Retinal pigment epithelial cell (primary cell): ENCODE results near the gene MYL11.

Experiments
- DNase-seq: peaks from one replicate; pipeline ENCODE4 v3.0.0-alpha.2; 2010; ENCODE audit warnings: low read depth
- H3K4me3 ChIP-seq: 2 replicates; pipeline ENCODE4 v1.5.1; 2011; ENCODE audit warnings: mild to moderate bottlenecking, low read length, control low read depth, moderate library complexity
- CTCF ChIP-seq: conservative IDR thresholded peaks from 2 replicates; pipeline ENCODE4 v1.5.1; 2011; ENCODE audit warnings: low read depth, low read length, control low read depth, inconsistent platforms

MYL11 gene

GRCh38 chr16:30409125-30410060, 34.8 kb downstream of the MYL11 start:
- no peak for DNase-seq
- H3K4me3 ChIP-seq = no peak overlapping the region
- TF ChIP-seq CTCF = peak; percentile 98

GRCh38 chr16:30413112-30413806, 38.7 kb downstream of the MYL11 start:
- no peak for TF ChIP-seq CTCF
- no peak for DNase-seq
- no peak overlapping the region for H3K4me3 ChIP-seq

- H3K4me3 ChIP-seq = no peak overlapping the region
- TF ChIP-seq CTCF = no peak
- no peak for DNase-seq
Measured at GRCh38 chr16:30414159-30414558, 39.6 kb downstream of the MYL11 start.

- H3K4me3 ChIP-seq = no peak overlapping the region
- DNase-seq = no peak
- no peak for TF ChIP-seq CTCF
Measured at GRCh38 chr16:30416047-30416603, 41.5 kb downstream of the MYL11 start.

- H3K4me3 ChIP-seq = peak overlapping the region; percentile 43
- TF ChIP-seq CTCF = no peak
- DNase-seq = no peak
Measured at GRCh38 chr16:30416624-30417528, 42.3 kb downstream of the MYL11 start.

GRCh38 chr16:30417529-30418349, 43.1 kb downstream of the MYL11 start:
- peak overlapping the region; percentile 43 for H3K4me3 ChIP-seq
- no peak for TF ChIP-seq CTCF
- DNase-seq = peak; percentile 71
